ENCODE results near the gene NDST1.

- TF ChIP-seq EZH2 (IDR thresholded peaks at IDR 0.05; ENCODE audit: insufficient read depth, poor library complexity, severe bottlenecking) (no peak), EZH2phosphoT487 (IDR thresholded peaks at IDR 0.05; ENCODE audit: insufficient read depth, low read depth) (no peak)
Measured at GRCh38 chr5:150531686-150532085, 23.8 kb downstream of the NDST1 start.

Data from GM23248 (cell line).